Calu3 (cell line): ENCODE data around the gene ARPC1A. TPM values are rescaled to one million over a fixed set of nuclear protein-coding genes. Genes with fewer than 3 reads are reported as not detected.

Experiments used
- BruUV-seq: library from RNA; stranded (reverse); fragments of 400-500 nt; replicated peaks from 2 replicates; lab custom pipeline; 2021; lab: Mats Ljungman, UMichigan
- CTCF ChIA-PET: fragments of 300-600 bp; sonication (Branson Sonifier 250); formaldehyde crosslinking; loops from one replicate; lab custom pipeline; 2022; ENCODE audit warnings: antibody characterized with exemption; lab: Charles Lee
- DNase-seq: peaks from one replicate; pipeline ENCODE4 v3.0.0; 2022
- H3K27ac Mint-ChIP-seq: one replicate; pipeline ENCODE4 v1.8.0; 2022; ENCODE audit warnings: mixed read lengths; ENCODE audit not compliant: unreplicated experiment
- H3K27me3 Mint-ChIP-seq: one replicate; pipeline ENCODE4 v1.8.0; 2022; ENCODE audit warnings: mixed read lengths; ENCODE audit not compliant: unreplicated experiment
- H3K36me3 Mint-ChIP-seq: one replicate; pipeline ENCODE4 v1.8.0; 2022; ENCODE audit warnings: mild to moderate bottlenecking, moderate library complexity, mixed read lengths; ENCODE audit not compliant: insufficient read depth, unreplicated experiment
- H3K4me1 Mint-ChIP-seq: one replicate; pipeline ENCODE4 v1.8.0; 2022; ENCODE audit warnings: mild to moderate bottlenecking, low read depth, mixed read lengths; ENCODE audit not compliant: unreplicated experiment
- H3K4me3 Mint-ChIP-seq: one replicate; pipeline ENCODE4 v1.8.0; 2022; ENCODE audit warnings: mild to moderate bottlenecking, low read depth, moderate library complexity, mixed read lengths; ENCODE audit not compliant: unreplicated experiment
- H3K9me3 Mint-ChIP-seq: one replicate; pipeline ENCODE4 v1.8.0; 2022; ENCODE audit warnings: low read depth, mixed read lengths; ENCODE audit not compliant: unreplicated experiment
- CTCF ChIP-seq: fragments of 200-600 bp; IDR thresholded peaks from one replicate; pipeline ENCODE4 v1.8.0; 2022; ENCODE audit warnings: antibody characterized with exemption; ENCODE audit not compliant: unreplicated experiment
- intact Hi-C: fragments of 100-400 bp; cut with micrococcal nuclease; formaldehyde crosslinking; loops from one replicate; pipeline ENCODE4 v1.10.0; 2022; ENCODE audit not compliant: unreplicated experiment
- total RNA-seq: library from RNA; stranded (reverse); gene quantifications from 2 replicates; pipeline ENCODE4 v1.2.3, GENCODE V29; 2022

The ARPC1A gene
- total RNA-seq, 1 experiment from 2014 or later = 146 TPM

- CTCF ChIA-PET = no interaction called here
- Mint-ChIP-seq H3K9me3 (no peaks in the 10 kb centered on the region), H3K4me1 (no peaks in the 10 kb centered on the region), H3K4me3 (no peak overlapping the region), H3K27me3 (no peaks in the 10 kb centered on the region), H3K36me3 (no peaks in the 10 kb centered on the region), H3K27ac (no peak overlapping the region)
- no peak for TF ChIP-seq CTCF
- DNase-seq = no peak
- no TSS peak for BruUV-seq
- intact Hi-C loops = no loop called here
Observed at GRCh38 chr7:99293650-99294049, 32.0 kb upstream of the ARPC1A start.

GRCh38 chr7:99296471-99296870 is 29.2 kb upstream of the ARPC1A start:
- Mint-ChIP-seq H3K27me3 (no peaks in the 10 kb centered on the region), H3K4me1 (no peaks in the 10 kb centered on the region), H3K9me3 (peaks cover 3% of the 10 kb centered on the region), H3K27ac (no peak overlapping the region), H3K4me3 (no peak overlapping the region), H3K36me3 (peaks cover 4% of the 10 kb centered on the region)
- no peak for DNase-seq
- CTCF ChIA-PET = no interaction called here
- BruUV-seq = no TSS peak
- TF ChIP-seq CTCF = no peak
- intact Hi-C loops = no loop called here

- Mint-ChIP-seq H3K27me3 (no peaks in the 10 kb centered on the region), H3K27ac (no peak overlapping the region), H3K4me3 (no peak overlapping the region), H3K36me3 (peaks cover 4% of the 10 kb centered on the region), H3K4me1 (no peaks in the 10 kb centered on the region), H3K9me3 (peaks cover 3% of the 10 kb centered on the region)
- intact Hi-C loops = no loop called here
- CTCF ChIA-PET = no interaction called here
- BruUV-seq = no TSS peak
- no peak for DNase-seq
- TF ChIP-seq CTCF = no peak
Observed at GRCh38 chr7:99301496-99301895, 24.2 kb upstream of the ARPC1A start.

- BruUV-seq = no TSS peak
- no peaks in the 10 kb centered on the region for H3K4me1 Mint-ChIP-seq
- CTCF ChIA-PET = interaction anchor here (0.6 kb wide), 1 partner anchor 197 kb away, joined by 6 read pairs; no protein-coding TSS in a partner anchor
- intact Hi-C loops = no loop called here
- no peak overlapping the region for H3K27ac Mint-ChIP-seq
- no peak for DNase-seq
- no peak for TF ChIP-seq CTCF
- no peaks in the 10 kb centered on the region for H3K9me3 Mint-ChIP-seq
- no peak overlapping the region for H3K4me3 Mint-ChIP-seq
- peaks cover 4% of the 10 kb centered on the region for H3K36me3 Mint-ChIP-seq
- H3K27me3 Mint-ChIP-seq = no peaks in the 10 kb centered on the region
Observed at GRCh38 chr7:99305473-99306260, 20.0 kb upstream of the ARPC1A start.
